ENCODE results near the gene MEGF11.
A peak's percentile ranks its signal among the peaks of the same experiment; 100 is the strongest.

Gene MEGF11

GRCh38 chr15:65884511-65884910 is 369.0 kb downstream of the MEGF11 start:
- TF ChIP-seq CTCF (conservative IDR thresholded peaks at IDR 0.05) = no peak
- no peak overlapping the region for H3K27ac ChIP-seq

- no peak for TF ChIP-seq CTCF (conservative IDR thresholded peaks at IDR 0.05)
- H3K27ac ChIP-seq = no peak overlapping the region
Measured at GRCh38 chr15:65883571-65883970, 370.0 kb downstream of the MEGF11 start.

- H3K27ac ChIP-seq = no peak overlapping the region
Measured at GRCh38 chr15:65881766-65882434, 371.6 kb downstream of the MEGF11 start.

GRCh38 chr15:65877749-65878148 is 375.8 kb downstream of the MEGF11 start:
- H3K27ac ChIP-seq = no peak overlapping the region
- no peak for TF ChIP-seq CTCF (conservative IDR thresholded peaks at IDR 0.05)

More at GRCh38 chr15:65881766-65882434, 371.6 kb downstream of the MEGF11 start:
- no peak for TF ChIP-seq CTCF (conservative IDR thresholded peaks at IDR 0.05)

- H3K27ac ChIP-seq = peak overlapping the region; percentile 100
- no peak for TF ChIP-seq CTCF (conservative IDR thresholded peaks at IDR 0.05)
Measured at GRCh38 chr15:65875458-65875857, 378.1 kb downstream of the MEGF11 start.

GRCh38 chr15:65873256-65873655 is 380.3 kb downstream of the MEGF11 start:
- H3K27ac ChIP-seq = peak overlapping the region; percentile 100
- no peak for TF ChIP-seq CTCF (conservative IDR thresholded peaks at IDR 0.05)

- H3K27ac ChIP-seq = peak overlapping the region; percentile 100
Measured at GRCh38 chr15:65872596-65872995, 381.0 kb downstream of the MEGF11 start.

GRCh38 chr15:65871886-65872285 is 381.7 kb downstream of the MEGF11 start:
- H3K27ac ChIP-seq = peak overlapping the region; percentile 100
